Adrenal gland (tissue), 12 donors: ENCODE results near the gene KCNJ15. TPM values are rescaled to one million over a fixed set of nuclear protein-coding genes. Genes with fewer than 3 reads are reported as not detected.

Experiments used
- DNase-seq, 7 donors: peaks; one replicate each; pipeline ENCODE4 v3.0.0-alpha.2; 2019 to 2020
- H3K27ac ChIP-seq, 5 donors: fragments of 200-600 bp; sonication (generic) in 4 of 5; 1 replicate in 3 of 5; 2 replicates in 2 of 5; pipeline versions ENCODE4 v1.5.1 to v1.8.0; 2016 to 2020; ENCODE audit warnings: mild to moderate bottlenecking in 1 of 5
- H3K27me3 ChIP-seq: fragments of 200-600 bp; 2 replicates; pipeline ENCODE4 v1.8.0; 2021
- H3K36me3 ChIP-seq, 2 donors: fragments of 200-600 bp; replicated peaks in 1 of 2; 1 replicate in 1 of 2; 2 replicates in 1 of 2; pipeline versions ENCODE4 v1.5.1 to v1.8.0; 2018 to 2022
- H3K4me1 ChIP-seq, 2 donors: fragments of 200-600 bp; replicated peaks in 1 of 2; 1 replicate in 1 of 2; 2 replicates in 1 of 2; pipeline versions ENCODE4 v1.5.1 to v1.8.0; 2018 to 2021
- H3K4me3 ChIP-seq, 4 donors: fragments of 200-600 bp; sonication (generic) in 3 of 4; one replicate each; pipeline ENCODE4 v1.5.1; 2016 to 2018
- H3K9me3 ChIP-seq, 3 donors: fragments of 200-600 bp; sonication (generic) in 1 of 3; replicated peaks in 1 of 3; 1 replicate in 2 of 3; 2 replicates in 1 of 3; pipeline versions ENCODE4 v1.5.1 to v1.8.0; 2016 to 2021
- CTCF ChIP-seq, 6 experiments: fragments of 450-650 bp in 4 of 6; fragments of 200-600 bp in 2 of 6; sonication (generic) in 1 of 6; IDR thresholded peaks; 1 replicate in 5 of 6; 2 replicates in 1 of 6; pipeline versions ENCODE4 v1.5.1 to v1.8.0; 2016 to 2021; ENCODE audit warnings: antibody characterized with exemption in 6 of 6, mild to moderate bottlenecking in 2 of 6, moderate library complexity in 1 of 6
- POLR2A ChIP-seq, 2 donors: fragments of 450-650 bp; IDR thresholded peaks; one replicate each; pipeline ENCODE4 v1.6.1; 2017; ENCODE audit warnings: antibody characterized with exemption in 2 of 2, mild to moderate bottlenecking in 2 of 2, moderate library complexity in 1 of 2
- WGBS, 4 donors: extraction: QIAGEN DNeasy Blood & Tissue Kit in 2 of 4; methylation state at CpG; one replicate each; pipeline versions ENCODE4 v1.1.5 to v1.1.7; 2013 to 2017; 5-methylcytosine and 5-hydroxymethylcytosine counted together
- intact Hi-C, 2 donors: fragments of 100-400 bp; cut with DNase I; formaldehyde crosslinking; loops; one replicate each; pipeline versions ENCODE4 v1.14.1 to v1.15.0; 2022 to 2023
- polyA plus RNA-seq, 3 donors: library from polyadenylated mRNA; stranded (reverse); fragments of 200-250 nt in 2 of 3; fragments of 350-450 nt in 1 of 3; fragmentation: Illumina TruSeq in 1 of 3; extraction: RNeasy Lipid Tissue Mini Kit (QIAGEN cat#74804) in 1 of 3; gene quantifications; one replicate each; pipeline ENCODE4 v1.2.3, GENCODE V29; 2013 to 2014
- total RNA-seq, 9 donors: library from RNA; depleted of rRNA in 4 of 9; stranded (reverse); fragments of >200 nt in 4 of 9; fragments of 120-200 nt in 1 of 9; fragmentation: NEBNext Ultra II Directional in 1 of 9; extraction: Animal tissue kit (Norgen Biotek cat#: 25700) in 1 of 9; gene quantifications; one replicate each; pipeline versions ENCODE4 v1.1.0 to v1.2.4, GENCODE V29; 2013 to 2023
- donor health status: healthy with polysubstance abuse.
- donor health status: Bipolar disorder and iron deficiency.
- donor health status: DM: yes; HTN: yes; CAD: no.
- donor health status: DM: no; HTN: no; CAD: no.
- donor health status: DM: no; HTN: no; CAD: no.
- donor health status: DM: yes; HTN: yes; CAD: no.

KCNJ15 gene
- total and polyA plus RNA-seq, 12 donors: 0.11 to 2.8 (median 0.45) TPM

GRCh38 chr21:38249256-38249655, 7.5 kb upstream of the KCNJ15 start:
- DNase-seq: no peak
- Histone ChIP-seq H3K9me3 (no peaks in the 10 kb centered on the region), H3K4me1 (no peaks in the 10 kb centered on the region), H3K36me3 (no peaks in the 10 kb centered on the region), H3K4me3 (no peak overlapping the region), H3K27me3 (no peaks in the 10 kb centered on the region), H3K27ac (no peak overlapping the region)
- 79 to 92% (median 89%) methylated on average over 1 of the region's 1 CpG for WGBS, 4 donors
- TF ChIP-seq POLR2A (IDR thresholded peaks at IDR 0.05) (no peak), CTCF (IDR thresholded peaks at IDR 0.05) (no peak)
- intact Hi-C loops: no loop called here

- intact Hi-C loops: no loop called here
- WGBS, 4 donors: 70 to 86% (median 82%) methylated on average over 3 of the region's 3 CpGs
- no peaks in the 10 kb centered on the region for H3K9me3 ChIP-seq
- no peak overlapping the region for H3K27ac ChIP-seq
- H3K4me1 ChIP-seq: no peaks in the 10 kb centered on the region
- no peak overlapping the region for H3K4me3 ChIP-seq
- H3K36me3 ChIP-seq: no peaks in the 10 kb centered on the region
- no peaks in the 10 kb centered on the region for H3K27me3 ChIP-seq
- DNase-seq: no peak
- no peak for TF ChIP-seq POLR2A (IDR thresholded peaks at IDR 0.05)
- TF ChIP-seq CTCF (IDR thresholded peaks at IDR 0.05): no peak
Measured at GRCh38 chr21:38249696-38250278, 7.0 kb upstream of the KCNJ15 start.

- TF ChIP-seq CTCF (IDR thresholded peaks at IDR 0.05) (no peak), POLR2A (IDR thresholded peaks at IDR 0.05) (no peak)
- Histone ChIP-seq H3K9me3 (no peaks in the 10 kb centered on the region), H3K4me1 (no peaks in the 10 kb centered on the region), H3K27ac (no peak overlapping the region), H3K4me3 (no peak overlapping the region), H3K36me3 (no peaks in the 10 kb centered on the region), H3K27me3 (no peaks in the 10 kb centered on the region)
- WGBS, 4 donors: 85 to 91% (median 89%) methylated on average over 7 of the region's 7 CpGs
- no peak for DNase-seq
- intact Hi-C loops: no loop called here
Measured at GRCh38 chr21:38250991-38251418, 5.8 kb upstream of the KCNJ15 start.

GRCh38 chr21:38254970-38255369, 1.8 kb upstream of the KCNJ15 start:
- H3K4me3 ChIP-seq: no peak overlapping the region
- intact Hi-C loops: no loop called here
- no peaks in the 10 kb centered on the region for H3K36me3 ChIP-seq
- TF ChIP-seq POLR2A (IDR thresholded peaks at IDR 0.05): no peak
- TF ChIP-seq CTCF (IDR thresholded peaks at IDR 0.05): no peak
- H3K9me3 ChIP-seq: no peaks in the 10 kb centered on the region
- no peak for DNase-seq
- H3K27me3 ChIP-seq: no peaks in the 10 kb centered on the region
- no peaks in the 10 kb centered on the region for H3K4me1 ChIP-seq
- WGBS, 4 donors: 45 to 64% (median 56%) methylated on average over 3 of the region's 3 CpGs
- H3K27ac ChIP-seq: no peak overlapping the region
